GM12878 (cell line): ENCODE measurements around the gene ITPR2. TPM values are rescaled to one million over a fixed set of nuclear protein-coding genes. Genes with fewer than 3 reads are reported as not detected.

Experiments
- CBFB ChIP-seq: IDR thresholded peaks from 2 replicates; pipeline ENCODE4 v1.6.1; 2016; ENCODE audit warnings: antibody characterized with exemption, low read depth
- DPF2 ChIP-seq: fragments of 450-650 bp; IDR thresholded peaks from 2 replicates; pipeline ENCODE4 v1.6.1; 2017; ENCODE audit warnings: mild to moderate bottlenecking
- HDAC2 ChIP-seq: fragments of 200-600 bp; sonication (generic); IDR thresholded peaks from 2 replicates; pipeline ENCODE4 v1.6.1; 2017
- HDAC6 ChIP-seq: fragments of 200-600 bp; sonication (generic); IDR thresholded peaks from one replicate; pipeline ENCODE4 v1.8.0; 2017; ENCODE audit warnings: antibody characterized with exemption; ENCODE audit not compliant: unreplicated experiment
- RCOR1 ChIP-seq: conservative IDR thresholded peaks from 2 replicates; pipeline ENCODE4 v1.6.1; 2012; ENCODE audit warnings: low read depth, low read length, improper control_type of control experiment
- SP1 ChIP-seq: IDR thresholded peaks from one replicate; pipeline ENCODE4 v1.6.1; 2011; ENCODE audit warnings: low read depth, low read length
- ZBTB11 ChIP-seq: fragments of 450-650 bp; formaldehyde crosslinking; IDR thresholded peaks from 2 replicates; pipeline ENCODE4 v1.5.0; 2022; ENCODE audit warnings: mild to moderate bottlenecking, missing genetic modification characterization
- polyA plus RNA-seq, 11 experiments: library from polyadenylated mRNA; depleted of rRNA in 4 of 11; unstranded in 6 of 11; stranded (reverse) in 5 of 11; fragments of >200 nt; fragmentation: Nextera tagmentation in 4 of 11; fragmentation: Illumina TruSeq in 1 of 11; extraction: Ambion mirVana in 4 of 11; extraction: Trizol in 1 of 11; gene quantifications; 1 replicate in 1 of 11; 2 replicates in 10 of 11; pipeline versions ENCODE4 v1.2.1 to v1.2.3, GENCODE V29; 2011 to 2016; ENCODE audit warnings: inconsistent platforms in 2 of 11, missing spikeins in 2 of 11, low read depth in 1 of 11
- total RNA-seq, 4 experiments: library from RNA; depleted of rRNA in 3 of 4; stranded (reverse); fragments of >200 nt in 3 of 4; fragmentation: Illumina TruSeq in 1 of 4; extraction: Trizol in 1 of 4; gene quantifications; 2 replicates each; pipeline versions ENCODE4 v1.2.1 to v1.2.3, GENCODE V29; 2013 to 2021
- TF ChIP-seq, protein P1 (sequence below): IDR thresholded peaks from 2 replicates; pipeline ENCODE4 v1.6.1; 2011; ENCODE audit warnings: borderline replicate concordance, low read depth, mild to moderate bottlenecking, moderate library complexity, mixed read lengths, low read length; ENCODE audit not compliant: insufficient read depth; ENCODE audit errors: extremely low read length
- TF ChIP-seq, protein P2 (sequence below): fragments of 450-650 bp; IDR thresholded peaks from 2 replicates; pipeline ENCODE4 v1.6.1; 2017; ENCODE audit warnings: mild to moderate bottlenecking, low read depth, inconsistent platforms; ENCODE audit not compliant: poor library complexity, severe bottlenecking

ITPR2 gene
- total and polyA plus RNA-seq, 10 of the 15 experiments (the other 5 are each of a cell fraction or from before 2014, with no cell fraction given) = 7.5 to 76.2 (median 47.1) TPM

DNA sequence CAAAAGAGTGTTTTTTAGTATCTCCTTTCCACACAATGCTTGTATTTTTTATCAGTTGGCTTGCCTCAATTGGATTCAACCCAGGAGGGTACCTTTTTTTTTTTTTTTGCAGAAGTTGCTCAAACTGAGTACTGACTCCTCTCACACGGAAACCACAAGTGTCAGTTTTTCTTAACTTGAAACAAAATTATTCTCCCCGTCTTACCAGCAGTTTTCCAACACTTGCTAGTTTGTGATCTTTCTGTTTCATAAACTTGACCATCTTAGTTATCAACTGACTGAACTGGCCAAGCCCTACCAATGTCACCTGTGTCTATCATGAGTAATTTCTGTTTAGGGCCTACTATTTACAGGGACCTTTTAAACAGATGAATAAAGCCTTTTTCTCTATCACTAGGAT lies 34.1 kb upstream of the ITPR2 start (continued):
- TF ChIP-seq HDAC6 (no peak), DPF2 (no peak; the same call in 1 of the 2 replicates), ZBTB11 (no peak), RCOR1 (no peak), SP1 (no peak), CBFB (peak; percentile 39; the same call in 1 of the 2 replicates), HDAC2 (no peak)
- TF ChIP-seq, protein P1, sequence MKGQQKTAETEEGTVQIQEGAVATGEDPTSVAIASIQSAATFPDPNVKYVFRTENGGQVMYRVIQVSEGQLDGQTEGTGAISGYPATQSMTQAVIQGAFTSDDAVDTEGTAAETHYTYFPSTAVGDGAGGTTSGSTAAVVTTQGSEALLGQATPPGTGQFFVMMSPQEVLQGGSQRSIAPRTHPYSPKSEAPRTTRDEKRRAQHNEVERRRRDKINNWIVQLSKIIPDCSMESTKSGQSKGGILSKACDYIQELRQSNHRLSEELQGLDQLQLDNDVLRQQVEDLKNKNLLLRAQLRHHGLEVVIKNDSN = no peak
- TF ChIP-seq, protein P2, sequence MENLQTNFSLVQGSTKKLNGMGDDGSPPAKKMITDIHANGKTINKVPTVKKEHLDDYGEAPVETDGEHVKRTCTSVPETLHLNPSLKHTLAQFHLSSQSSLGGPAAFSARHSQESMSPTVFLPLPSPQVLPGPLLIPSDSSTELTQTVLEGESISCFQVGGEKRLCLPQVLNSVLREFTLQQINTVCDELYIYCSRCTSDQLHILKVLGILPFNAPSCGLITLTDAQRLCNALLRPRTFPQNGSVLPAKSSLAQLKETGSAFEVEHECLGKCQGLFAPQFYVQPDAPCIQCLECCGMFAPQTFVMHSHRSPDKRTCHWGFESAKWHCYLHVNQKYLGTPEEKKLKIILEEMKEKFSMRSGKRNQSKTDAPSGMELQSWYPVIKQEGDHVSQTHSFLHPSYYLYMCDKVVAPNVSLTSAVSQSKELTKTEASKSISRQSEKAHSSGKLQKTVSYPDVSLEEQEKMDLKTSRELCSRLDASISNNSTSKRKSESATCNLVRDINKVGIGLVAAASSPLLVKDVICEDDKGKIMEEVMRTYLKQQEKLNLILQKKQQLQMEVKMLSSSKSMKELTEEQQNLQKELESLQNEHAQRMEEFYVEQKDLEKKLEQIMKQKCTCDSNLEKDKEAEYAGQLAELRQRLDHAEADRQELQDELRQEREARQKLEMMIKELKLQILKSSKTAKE = no peak
